Panc1 (cell line): ENCODE measurements around the gene CAPRIN2. TPM values are rescaled to one million over a fixed set of nuclear protein-coding genes. Genes with fewer than 3 reads are reported as not detected.

Experiments used
- ATAC-seq: fragments of 200-7000 bp; cut with Tn5 transposase; 2 replicates; pipeline ENCODE4 v1.9.1; 2020; ENCODE audit warnings: mild to moderate bottlenecking, moderate library complexity
- BruUV-seq: library from RNA; stranded (reverse); fragments of 400-500 nt; replicated peaks from 2 replicates; lab custom pipeline; 2021; lab: Mats Ljungman, UMichigan
- CTCF ChIA-PET: fragments of 300-600 bp; sonication (Branson Sonifier 250); formaldehyde crosslinking; loops from one replicate; lab custom pipeline; 2022; ENCODE audit warnings: antibody characterized with exemption; lab: Charles Lee
- POLR2A ChIA-PET: fragments of 300-600 bp; sonication (Branson Sonifier 250); formaldehyde crosslinking; loops from one replicate; lab custom pipeline; 2022; ENCODE audit warnings: antibody characterized with exemption; lab: Charles Lee
- DNase-seq: peaks from one replicate; pipeline ENCODE4 v3.0.0-alpha.2; 2010; ENCODE audit warnings: low read depth, low spot score
- H3K27ac ChIP-seq: 2 replicates; pipeline ENCODE4 v1.5.1; 2011; ENCODE audit warnings: mild to moderate bottlenecking, low read length, inconsistent platforms
- H3K27me3 ChIP-seq: fragments of 200-500 bp; sonication (Bioruptor generic); 2 replicates; pipeline ENCODE4 v1.6.0; 2014; ENCODE audit warnings: low read length, inconsistent platforms; ENCODE audit not compliant: control insufficient read depth, insufficient read depth
- H3K36me3 ChIP-seq: fragments of 200-500 bp; sonication (Bioruptor generic); 2 replicates; pipeline ENCODE4 v1.5.1; 2014; ENCODE audit warnings: inconsistent platforms, mild to moderate bottlenecking, low read length, moderate library complexity; ENCODE audit not compliant: control insufficient read depth, insufficient read depth
- H3K4me1 ChIP-seq: 2 replicates; pipeline ENCODE4 v1.5.1; 2011; ENCODE audit warnings: inconsistent platforms, mild to moderate bottlenecking, low read length, moderate library complexity; ENCODE audit not compliant: control insufficient read depth, insufficient read depth
- H3K4me3 ChIP-seq, 2 experiments: 2 replicates each; pipeline ENCODE4 v1.5.1; 2011 to 2012; ENCODE audit warnings: low read depth in 2 of 2, low read length in 2 of 2, mild to moderate bottlenecking in 2 of 2, inconsistent platforms in 1 of 2, moderate library complexity in 1 of 2
- H3K9me3 ChIP-seq: fragments of 200-500 bp; sonication (Bioruptor generic); 2 replicates; pipeline ENCODE4 v1.5.1; 2014; ENCODE audit warnings: low read depth, mild to moderate bottlenecking, inconsistent platforms, low read length, moderate library complexity; ENCODE audit not compliant: control insufficient read depth, insufficient read depth
- CTCF ChIP-seq: fragments of 450-650 bp; IDR thresholded peaks from 2 replicates; pipeline ENCODE4 v1.5.1; 2017; ENCODE audit warnings: mild to moderate bottlenecking
- POLR2AphosphoS5 ChIP-seq: IDR thresholded peaks from 2 replicates; pipeline ENCODE4 v1.6.1; 2012; ENCODE audit warnings: mild to moderate bottlenecking, low read depth, low read length, moderate library complexity
- REST ChIP-seq, 2 experiments: IDR thresholded peaks; 2 replicates each; pipeline ENCODE4 v1.6.1; 2011 to 2012; ENCODE audit warnings: low read depth in 2 of 2, control low read depth in 1 of 2, low read length in 1 of 2, mild to moderate bottlenecking in 1 of 2, moderate library complexity in 1 of 2; ENCODE audit not compliant: insufficient read depth in 1 of 2
- SIN3A ChIP-seq: IDR thresholded peaks from 2 replicates; pipeline ENCODE4 v1.6.1; 2012; ENCODE audit warnings: low read depth, mild to moderate bottlenecking, low read length, moderate library complexity, borderline replicate concordance; ENCODE audit not compliant: insufficient read depth
- TCF7L2 ChIP-seq: IDR thresholded peaks from 2 replicates; pipeline ENCODE4 v1.6.1; 2011; ENCODE audit warnings: mild to moderate bottlenecking, low read depth, low read length, inconsistent platforms
- in situ Hi-C: cut with HindIII; loops from 2 replicates; pipeline ENCODE4 v1.10.0; 2016; ENCODE audit warnings: low sequenced_read_pairs, low pct_unique_long_range_greater_than_20kb
- intact Hi-C: fragments of 100-400 bp; cut with micrococcal nuclease; formaldehyde crosslinking; loops from one replicate; pipeline ENCODE4 v1.10.0; 2022; ENCODE audit not compliant: unreplicated experiment
- total RNA-seq: library from RNA; stranded (reverse); gene quantifications from one replicate; pipeline ENCODE4 v1.2.1, GENCODE V29; 2021; ENCODE audit not compliant: unreplicated experiment

The CAPRIN2 gene
- total RNA-seq, 1 experiment from 2014 or later: 28.6 TPM

GRCh38 chr12:30754383-30754749 is 385 bp downstream of the CAPRIN2 start:
- no peak for TF ChIP-seq TCF7L2
- no peak for TF ChIP-seq SIN3A
- TF ChIP-seq CTCF: no peak
- TF ChIP-seq REST (IDR thresholded peaks at IDR 0.05; ENCODE audit: insufficient read depth in 1 of 2, low read depth in 2 of 2, low read length in 1 of 2): no peak
- TF ChIP-seq POLR2AphosphoS5: no peak
- ChIA-PET CTCF (interaction anchor here (1.2 to 1.7 kb wide), 2 partner anchors 11 to 39 kb away, joined by 3 to 4 read pairs; no protein-coding TSS in a partner anchor), POLR2A (interaction anchor here (0.6 to 1.0 kb wide), 2 partner anchors 41 to 42 kb away, joined by 3 read pairs; no protein-coding TSS in a partner anchor)
- DNase-seq (no peak), ATAC-seq (peak; percentile 69)
- H3K27me3 ChIP-seq: no peaks in the 10 kb centered on the region
- H3K9me3 ChIP-seq: no peaks in the 10 kb centered on the region
- no TSS peak for BruUV-seq
- peaks cover 36% of the 10 kb centered on the region for H3K4me1 ChIP-seq
- peak overlapping the region; percentile 86 to 88 for H3K4me3 ChIP-seq
- peak overlapping the region; percentile 90 for H3K27ac ChIP-seq
- in situ Hi-C loops (no loop called here), intact Hi-C loops (loop anchor here (5.0 kb wide), 1 partner anchor 43 kb away; no protein-coding TSS in a partner anchor)
- no peaks in the 10 kb centered on the region for H3K36me3 ChIP-seq

- intact Hi-C loops (loop anchor here (5.0 kb wide), 1 partner anchor 43 kb away; no protein-coding TSS in a partner anchor), in situ Hi-C loops (no loop called here)
- H3K27me3 ChIP-seq: no peaks in the 10 kb centered on the region
- H3K36me3 ChIP-seq: no peaks in the 10 kb centered on the region
- no peaks in the 10 kb centered on the region for H3K9me3 ChIP-seq
- peaks cover 36% of the 10 kb centered on the region for H3K4me1 ChIP-seq
- peak overlapping the region; percentile 90 for H3K27ac ChIP-seq
- ATAC-seq (no peak), DNase-seq (peak; percentile 24)
- peak overlapping the region; percentile 86 to 88 for H3K4me3 ChIP-seq
- POLR2A ChIA-PET: interaction anchor here (0.6 to 1.0 kb wide), 2 partner anchors 41 to 42 kb away, joined by 3 read pairs; no protein-coding TSS in a partner anchor
- CTCF ChIA-PET: interaction anchor here (1.2 to 1.7 kb wide), 2 partner anchors 11 to 29 kb away, joined by 3 to 4 read pairs; no protein-coding TSS in a partner anchor
- no peak for TF ChIP-seq POLR2AphosphoS5
- no peak for TF ChIP-seq SIN3A
- TF ChIP-seq TCF7L2: no peak
- no peak for TF ChIP-seq CTCF
- TF ChIP-seq REST (IDR thresholded peaks at IDR 0.05; ENCODE audit: insufficient read depth in 1 of 2, low read depth in 2 of 2, low read length in 1 of 2): no peak
- BruUV-seq: TSS peak; percentile 83
Measured at GRCh38 chr12:30753751-30754382, 884 bp downstream of the CAPRIN2 start.
